Fibroblast of lung (primary cell): ENCODE data around the gene KLHL7. TPM values are rescaled to one million over a fixed set of nuclear protein-coding genes. Genes with fewer than 3 reads are reported as not detected.

Experiments used
- DNase-seq, 2 donors: peaks; one replicate each; pipeline versions ENCODE4 v3.0.0 to v3.0.0-alpha.2; 2010; ENCODE audit warnings: low read depth in 2 of 2
- H2AFZ ChIP-seq: 2 replicates; pipeline ENCODE4 v1.5.1; 2012; ENCODE audit warnings: low read length, control low read depth, inconsistent platforms
- H3K27ac ChIP-seq: 2 replicates; pipeline ENCODE4 v1.5.1; 2011; ENCODE audit warnings: low read length, control low read depth; ENCODE audit not compliant: insufficient read depth
- H3K27me3 ChIP-seq: 2 replicates; pipeline ENCODE4 v1.5.1; 2011; ENCODE audit warnings: mild to moderate bottlenecking, low read length; ENCODE audit not compliant: control insufficient read depth, insufficient read depth
- H3K36me3 ChIP-seq: 2 replicates; pipeline ENCODE4 v1.5.1; 2011; ENCODE audit warnings: low read length; ENCODE audit not compliant: control insufficient read depth, insufficient read depth
- H3K4me1 ChIP-seq: 2 replicates; pipeline ENCODE4 v1.5.1; 2011; ENCODE audit warnings: low read length; ENCODE audit not compliant: control insufficient read depth, insufficient read depth; ENCODE audit errors: extremely low read depth
- H3K4me2 ChIP-seq: 2 replicates; pipeline ENCODE4 v1.5.1; 2011; ENCODE audit warnings: low read length, control low read depth; ENCODE audit not compliant: insufficient read depth; ENCODE audit errors: extremely low read depth
- H3K4me3 ChIP-seq, 4 experiments: fragments of 200-600 bp in 1 of 4; sonication (generic) in 1 of 4; replicated peaks in 1 of 4; 2 replicates each; pipeline ENCODE4 v1.5.1; 2011 to 2016; ENCODE audit warnings: low read length in 4 of 4, low read depth in 3 of 4, mild to moderate bottlenecking in 3 of 4, control low read depth in 2 of 4, inconsistent platforms in 1 of 4, mixed read lengths in 1 of 4; ENCODE audit not compliant: insufficient read depth in 1 of 4; ENCODE audit errors: control extremely low read depth in 1 of 4
- H3K79me2 ChIP-seq: 2 replicates; pipeline ENCODE4 v1.5.1; 2012; ENCODE audit warnings: mild to moderate bottlenecking, low read length, inconsistent platforms; ENCODE audit not compliant: control insufficient read depth, insufficient read depth
- H3K9ac ChIP-seq: 2 replicates; pipeline ENCODE4 v1.5.1; 2011; ENCODE audit warnings: mild to moderate bottlenecking, low read length, control low read depth; ENCODE audit not compliant: insufficient read depth
- H3K9me3 ChIP-seq: 2 replicates; pipeline ENCODE4 v1.5.1; 2012; ENCODE audit warnings: low read depth, low read length; ENCODE audit not compliant: control insufficient read depth, insufficient read depth
- H4K20me1 ChIP-seq: 2 replicates; pipeline ENCODE4 v1.5.1; 2011; ENCODE audit warnings: low read length; ENCODE audit not compliant: control insufficient read depth, insufficient read depth; ENCODE audit errors: extremely low read depth
- EZH2 ChIP-seq: IDR thresholded peaks from 2 replicates; pipeline ENCODE4 v1.5.1; 2012; ENCODE audit warnings: low read length, control low read depth, mild to moderate bottlenecking; ENCODE audit errors: missing control alignments
- polyA plus RNA-seq, 2 donors: library from polyadenylated mRNA; depleted of rRNA in 1 of 2; stranded (reverse) in 1 of 2; unstranded in 1 of 2; fragments of >200 nt; gene quantifications; 2 replicates each; pipeline ENCODE4 v1.2.1, GENCODE V29; 2011 to 2012; ENCODE audit warnings: missing spikeins in 1 of 2
- total RNA-seq: library from RNA; depleted of rRNA; stranded (reverse); fragments of >200 nt; gene quantifications from 2 replicates; pipeline ENCODE4 v1.2.1, GENCODE V29; 2014
- TF ChIP-seq, protein P1 (sequence below), 2 donors: IDR thresholded peaks in 1 of 2; conservative IDR thresholded peaks in 1 of 2; 1 replicate in 1 of 2; 2 replicates in 1 of 2; pipeline ENCODE4 v1.5.1; 2011 to 2012; ENCODE audit warnings: low read length in 2 of 2, control low read depth in 1 of 2, inconsistent platforms in 1 of 2, low read depth in 1 of 2, mild to moderate bottlenecking in 1 of 2

Gene KLHL7
- total and polyA plus RNA-seq, 2 donors (not counting 1 experiment from before 2014, with no cell fraction given), result 23.5 to 44.5 TPM

DNA sequence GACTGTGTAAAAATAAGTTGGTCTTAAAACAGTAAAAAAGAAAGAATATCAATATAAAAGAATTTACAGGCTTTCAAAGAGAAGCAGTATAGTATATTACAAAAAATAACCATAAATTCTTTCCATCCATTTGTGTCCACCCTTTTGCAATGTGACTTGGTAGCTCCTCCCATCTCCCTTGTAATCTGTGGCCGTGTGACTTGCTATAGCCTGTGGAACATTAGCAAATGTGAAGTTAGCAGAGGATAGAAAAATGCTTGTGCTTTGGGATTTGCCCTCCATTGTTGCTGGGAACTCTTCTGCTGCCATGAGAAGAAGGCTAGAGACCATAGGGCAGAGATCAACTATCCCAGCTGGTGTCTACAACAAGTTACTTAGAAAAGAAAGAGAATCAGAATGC is 30.2 kb downstream of the KLHL7 start:
- Histone ChIP-seq H3K4me1 (no peaks in the 10 kb centered on the region), H3K4me3 (no peak overlapping the region), H3K27ac (no peak overlapping the region), H2AFZ (no peak overlapping the region), H3K79me2 (no peaks in the 10 kb centered on the region), H3K9me3 (no peaks in the 10 kb centered on the region), H4K20me1 (no peaks in the 10 kb centered on the region), H3K9ac (no peak overlapping the region), H3K4me2 (no peak overlapping the region), H3K27me3 (no peaks in the 10 kb centered on the region), H3K36me3 (no peaks in the 10 kb centered on the region)
- no peak for TF ChIP-seq EZH2
- TF ChIP-seq, protein P1, sequence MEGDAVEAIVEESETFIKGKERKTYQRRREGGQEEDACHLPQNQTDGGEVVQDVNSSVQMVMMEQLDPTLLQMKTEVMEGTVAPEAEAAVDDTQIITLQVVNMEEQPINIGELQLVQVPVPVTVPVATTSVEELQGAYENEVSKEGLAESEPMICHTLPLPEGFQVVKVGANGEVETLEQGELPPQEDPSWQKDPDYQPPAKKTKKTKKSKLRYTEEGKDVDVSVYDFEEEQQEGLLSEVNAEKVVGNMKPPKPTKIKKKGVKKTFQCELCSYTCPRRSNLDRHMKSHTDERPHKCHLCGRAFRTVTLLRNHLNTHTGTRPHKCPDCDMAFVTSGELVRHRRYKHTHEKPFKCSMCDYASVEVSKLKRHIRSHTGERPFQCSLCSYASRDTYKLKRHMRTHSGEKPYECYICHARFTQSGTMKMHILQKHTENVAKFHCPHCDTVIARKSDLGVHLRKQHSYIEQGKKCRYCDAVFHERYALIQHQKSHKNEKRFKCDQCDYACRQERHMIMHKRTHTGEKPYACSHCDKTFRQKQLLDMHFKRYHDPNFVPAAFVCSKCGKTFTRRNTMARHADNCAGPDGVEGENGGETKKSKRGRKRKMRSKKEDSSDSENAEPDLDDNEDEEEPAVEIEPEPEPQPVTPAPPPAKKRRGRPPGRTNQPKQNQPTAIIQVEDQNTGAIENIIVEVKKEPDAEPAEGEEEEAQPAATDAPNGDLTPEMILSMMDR (conservative IDR thresholded peaks at IDR 0.05 in 1 of 2, IDR thresholded peaks at IDR 0.05 in 1 of 2; ENCODE audit: low read depth in 1 of 2, low read length in 2 of 2), result no peak
- no peak for DNase-seq

DNA sequence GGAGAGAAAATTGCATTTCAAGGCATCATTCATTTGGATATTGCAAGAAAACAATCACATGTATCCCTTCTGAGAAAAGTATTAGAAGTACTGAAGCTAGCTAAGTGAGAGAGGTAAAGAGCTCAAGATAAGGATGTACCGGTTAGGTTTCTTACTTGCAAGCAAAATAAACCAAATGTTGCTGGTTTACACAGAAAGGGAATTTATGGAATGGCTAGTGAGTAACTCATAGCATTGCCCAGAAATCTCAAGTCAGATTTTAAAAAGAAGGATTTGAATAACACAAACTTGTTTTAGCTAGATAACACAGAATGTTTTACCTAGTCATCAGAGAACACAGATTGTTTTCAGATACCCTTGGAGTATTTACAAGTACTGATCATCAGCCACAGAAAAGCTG is 30.6 kb downstream of the KLHL7 start:
- H3K79me2 ChIP-seq, result no peaks in the 10 kb centered on the region
- DNase-seq, result peak in 1 of 2 donors; percentile 41
- H3K9me3 ChIP-seq, result no peaks in the 10 kb centered on the region
- no peak overlapping the region for H3K4me2 ChIP-seq
- no peak overlapping the region for H3K4me3 ChIP-seq
- H2AFZ ChIP-seq, result no peak overlapping the region
- H3K9ac ChIP-seq, result no peak overlapping the region
- no peaks in the 10 kb centered on the region for H3K27me3 ChIP-seq
- TF ChIP-seq, protein P1 (conservative IDR thresholded peaks at IDR 0.05 in 1 of 2, IDR thresholded peaks at IDR 0.05 in 1 of 2; ENCODE audit: low read depth in 1 of 2, low read length in 2 of 2), result no peak
- TF ChIP-seq EZH2, result no peak
- no peaks in the 10 kb centered on the region for H4K20me1 ChIP-seq
- no peak overlapping the region for H3K27ac ChIP-seq
- no peaks in the 10 kb centered on the region for H3K4me1 ChIP-seq
- H3K36me3 ChIP-seq, result no peaks in the 10 kb centered on the region

DNA sequence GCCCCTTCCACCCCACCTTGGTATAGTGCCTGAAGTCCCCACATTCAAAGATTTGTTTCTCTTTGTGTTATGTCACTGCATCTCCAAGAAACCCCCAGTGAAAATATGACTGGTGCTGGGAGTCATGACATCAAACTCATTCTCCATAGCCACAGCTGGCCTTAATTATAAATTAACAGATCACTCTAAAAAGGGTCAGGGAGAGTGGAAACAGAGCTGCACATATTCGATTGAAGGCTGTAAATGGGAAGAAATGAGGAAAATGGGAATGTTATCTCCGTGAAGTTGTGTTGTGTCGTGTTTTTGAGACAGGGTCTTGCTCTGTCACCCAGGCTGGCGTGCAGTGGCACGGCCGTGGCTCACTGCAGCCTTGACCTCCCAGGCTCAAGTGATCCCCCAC is 52.1 kb downstream of the KLHL7 start:
- H2AFZ ChIP-seq, result no peak overlapping the region
- H3K27ac ChIP-seq, result no peak overlapping the region
- no peaks in the 10 kb centered on the region for H3K9me3 ChIP-seq
- no peak overlapping the region for H3K4me3 ChIP-seq
- DNase-seq, result no peak
- H3K79me2 ChIP-seq, result no peaks in the 10 kb centered on the region
- no peak overlapping the region for H3K4me2 ChIP-seq
- no peaks in the 10 kb centered on the region for H3K27me3 ChIP-seq
- no peaks in the 10 kb centered on the region for H4K20me1 ChIP-seq
- no peaks in the 10 kb centered on the region for H3K36me3 ChIP-seq
- no peaks in the 10 kb centered on the region for H3K4me1 ChIP-seq
- H3K9ac ChIP-seq, result no peak overlapping the region
- TF ChIP-seq, protein P1 (conservative IDR thresholded peaks at IDR 0.05 in 1 of 2, IDR thresholded peaks at IDR 0.05 in 1 of 2; ENCODE audit: low read depth in 1 of 2, low read length in 2 of 2), result no peak
- TF ChIP-seq EZH2, result no peak
